GM13976 (cell line): Measurements from ENCODE around the gene GRID1.
A peak's percentile ranks its signal among the peaks of the same experiment; 100 is the strongest.

Source experiments
- DNase-seq: peaks from one replicate; pipeline ENCODE4 v3.0.0; 2012; ENCODE audit warnings: low spot score
- CTCF ChIP-seq: IDR thresholded peaks from 2 replicates; pipeline ENCODE4 v1.5.1; 2012; ENCODE audit warnings: borderline replicate concordance, mild to moderate bottlenecking; ENCODE audit not compliant: insufficient read depth; ENCODE audit errors: extremely low read depth, missing control alignments, control extremely low read depth
- in situ Hi-C: fragments of 300-500 bp; cut with MboI; formaldehyde crosslinking; loops from one replicate; pipeline ENCODE4 v1.12.0; 2022; ENCODE audit warnings: low sequenced_read_pairs, mixed read lengths, inconsistent platforms; ENCODE audit not compliant: unreplicated experiment

The GRID1 gene

DNA sequence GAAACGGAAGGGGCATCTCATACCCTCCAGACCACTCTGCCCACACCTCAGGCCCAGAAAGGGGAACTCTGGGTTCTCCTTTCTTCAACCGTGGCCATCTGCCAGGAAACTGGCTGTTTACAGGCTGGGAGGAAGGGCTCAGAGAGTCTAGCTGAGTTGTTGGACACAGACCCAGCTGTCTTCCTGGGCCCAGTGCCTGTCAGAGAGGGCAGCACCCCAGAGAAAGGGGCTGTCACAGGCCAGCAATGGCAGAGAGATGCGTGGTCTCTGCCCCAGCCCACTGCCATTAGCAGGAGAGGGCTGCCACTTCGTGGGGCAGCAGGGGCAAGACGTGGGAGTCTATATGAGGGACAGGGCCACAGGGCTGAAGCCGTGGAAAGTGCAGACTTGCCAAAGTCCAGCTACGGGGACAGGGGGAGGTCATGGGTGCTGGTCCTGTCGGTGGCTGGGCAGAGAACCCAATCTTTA, 11.0 kb downstream of the GRID1 start:
- TF ChIP-seq CTCF = no peak
- DNase-seq = no peak
- in situ Hi-C loops = no loop called here

- DNase-seq = no peak
- TF ChIP-seq CTCF = no peak
- in situ Hi-C loops = no loop called here
Observed at GRCh38 chr10:86354761-86355540, 11.6 kb downstream of the GRID1 start.

DNA sequence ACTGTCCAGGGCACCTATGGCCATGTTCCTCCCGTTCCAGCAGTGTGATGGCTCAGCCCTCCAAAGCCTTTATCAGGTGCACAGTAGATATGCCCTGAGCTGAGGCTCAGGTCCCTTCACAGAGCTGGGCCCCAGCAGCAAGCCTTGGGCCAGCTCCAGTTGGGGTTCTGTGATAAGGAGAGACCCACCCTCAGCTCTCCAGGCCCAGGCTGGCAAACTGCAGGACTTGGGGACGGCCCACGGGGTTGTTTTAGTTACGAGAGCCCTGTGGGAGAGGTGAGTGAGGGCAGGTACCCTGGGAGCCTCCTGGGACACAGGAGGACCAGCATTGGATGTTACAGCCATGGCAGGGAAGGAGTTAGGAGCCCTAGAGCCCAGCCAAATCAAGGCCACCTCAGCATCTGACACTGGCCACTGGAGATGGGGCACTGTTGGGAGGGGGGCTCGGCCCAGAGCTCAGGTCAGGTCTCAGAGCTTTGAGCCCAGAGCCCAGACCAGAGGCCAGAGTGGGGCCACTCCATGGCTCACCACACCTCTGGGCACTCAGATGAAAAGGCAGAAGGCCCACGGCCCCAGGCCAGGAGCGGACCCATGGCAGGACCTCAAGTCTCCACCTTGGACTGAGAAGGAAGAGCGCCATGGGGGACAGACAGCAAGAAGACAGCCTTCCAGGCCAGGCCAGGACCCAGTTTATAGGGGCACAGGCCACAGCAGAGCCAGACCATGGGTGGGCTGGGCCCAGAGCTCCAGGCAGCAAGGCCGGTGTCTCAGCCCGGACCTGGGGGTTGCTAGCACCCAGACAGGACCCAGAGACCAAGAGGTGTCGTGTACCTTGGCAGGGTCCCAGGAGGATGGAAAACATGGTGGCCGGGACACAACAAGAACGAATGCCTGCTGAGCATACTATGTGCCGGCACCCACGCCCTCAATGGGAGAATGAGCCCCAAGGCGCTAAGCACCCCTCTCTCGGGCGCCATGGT, 12.8 kb downstream of the GRID1 start:
- in situ Hi-C loops = no loop called here
- TF ChIP-seq CTCF = no peak
- DNase-seq = no peak

DNA sequence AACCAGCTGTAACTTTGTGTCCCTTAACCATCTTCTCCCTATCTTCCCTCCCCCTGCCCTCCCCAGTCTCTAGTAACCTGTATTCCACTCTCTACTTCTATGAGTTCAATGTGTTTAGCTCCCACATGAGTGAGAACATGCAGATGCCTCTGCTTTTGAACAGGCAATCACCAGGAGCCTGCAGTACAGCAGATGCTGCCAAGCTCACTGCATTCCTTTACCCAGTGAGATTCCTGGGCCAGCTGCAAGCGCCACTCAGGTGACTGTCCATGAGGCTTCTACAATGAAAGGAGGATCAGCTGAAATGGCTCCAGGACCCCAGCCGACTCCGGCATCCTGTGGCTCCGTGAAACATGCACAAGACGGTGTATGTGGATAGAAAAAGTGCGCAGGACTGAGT, 15.7 kb downstream of the GRID1 start:
- DNase-seq = no peak
- in situ Hi-C loops = no loop called here
- TF ChIP-seq CTCF = no peak

- DNase-seq = no peak
- TF ChIP-seq CTCF = no peak
- in situ Hi-C loops = no loop called here
Observed at GRCh38 chr10:86349940-86350630, 16.5 kb downstream of the GRID1 start.

DNA sequence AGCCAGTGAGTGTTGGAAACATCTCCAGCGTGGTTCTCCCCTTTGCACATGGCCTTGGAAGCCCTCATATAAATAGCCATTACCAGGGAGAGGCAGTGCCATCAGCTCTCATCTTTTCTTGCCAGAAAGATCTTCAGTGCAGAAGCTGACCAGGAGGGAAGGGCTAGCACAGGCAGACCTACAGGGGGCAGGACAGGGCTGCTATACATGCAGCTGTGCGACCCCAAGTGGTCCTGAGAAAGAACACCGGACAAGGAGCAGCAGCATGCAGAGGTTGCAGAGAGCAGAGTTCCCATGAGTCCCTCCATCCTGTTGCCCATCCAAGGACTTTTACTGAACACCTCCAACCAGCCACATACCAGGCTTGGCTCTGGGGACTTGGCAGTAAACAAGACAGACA, 17.1 kb downstream of the GRID1 start:
- peak; percentile 56 for DNase-seq
- TF ChIP-seq CTCF = no peak

More for the DNA sequence above, 17.1 kb downstream of the GRID1 start:
- in situ Hi-C loops = no loop called here
